ENCODE data around the gene OR4Q3.
"Not testable (repeated sequence)": the region's sequence is repeated elsewhere in the genome, so short reads cannot be mapped to it uniquely, and the experiment has no call there.

DNA sequence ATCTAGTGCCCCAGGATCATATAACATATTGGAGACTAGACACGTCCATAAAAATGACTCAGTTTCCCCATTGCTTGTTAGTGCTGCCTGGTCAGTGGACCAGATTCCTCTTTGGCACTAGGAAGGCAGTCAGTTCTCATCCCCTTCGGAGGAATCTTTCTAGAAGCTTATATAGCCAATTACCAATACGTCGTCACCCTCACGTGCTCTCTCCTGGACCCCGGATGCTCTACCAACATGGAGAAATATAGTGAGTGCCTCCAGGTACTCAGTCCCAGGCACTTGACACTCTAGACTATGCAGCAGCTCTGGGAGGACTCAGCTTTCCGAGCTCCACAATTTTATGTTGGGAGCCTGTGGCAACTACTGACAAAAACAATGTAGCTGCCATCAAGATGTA lies 44.8 kb downstream of the OR4Q3 start:
- not testable (repeated sequence) for TF ChIP-seq EZH2 (IDR thresholded peaks at IDR 0.05; ENCODE audit: insufficient read depth, poor library complexity, severe bottlenecking); EZH2phosphoT487 (IDR thresholded peaks at IDR 0.05; ENCODE audit: insufficient read depth, low read depth)
